DMS114 treated with DMSO at 0.1 percent for 48 hours (cell line): ENCODE results near the gene RAD17.
"Not testable (repeated sequence)": the region's sequence is repeated elsewhere in the genome, so short reads cannot be mapped to it uniquely, and the experiment has no call there.

Experiments
- DNase-seq: peaks from one replicate; lab custom pipeline; 2025; ENCODE audit not compliant: unreplicated experiment; lab: John Stamatoyannopoulos, UW

The RAD17 gene

DNA sequence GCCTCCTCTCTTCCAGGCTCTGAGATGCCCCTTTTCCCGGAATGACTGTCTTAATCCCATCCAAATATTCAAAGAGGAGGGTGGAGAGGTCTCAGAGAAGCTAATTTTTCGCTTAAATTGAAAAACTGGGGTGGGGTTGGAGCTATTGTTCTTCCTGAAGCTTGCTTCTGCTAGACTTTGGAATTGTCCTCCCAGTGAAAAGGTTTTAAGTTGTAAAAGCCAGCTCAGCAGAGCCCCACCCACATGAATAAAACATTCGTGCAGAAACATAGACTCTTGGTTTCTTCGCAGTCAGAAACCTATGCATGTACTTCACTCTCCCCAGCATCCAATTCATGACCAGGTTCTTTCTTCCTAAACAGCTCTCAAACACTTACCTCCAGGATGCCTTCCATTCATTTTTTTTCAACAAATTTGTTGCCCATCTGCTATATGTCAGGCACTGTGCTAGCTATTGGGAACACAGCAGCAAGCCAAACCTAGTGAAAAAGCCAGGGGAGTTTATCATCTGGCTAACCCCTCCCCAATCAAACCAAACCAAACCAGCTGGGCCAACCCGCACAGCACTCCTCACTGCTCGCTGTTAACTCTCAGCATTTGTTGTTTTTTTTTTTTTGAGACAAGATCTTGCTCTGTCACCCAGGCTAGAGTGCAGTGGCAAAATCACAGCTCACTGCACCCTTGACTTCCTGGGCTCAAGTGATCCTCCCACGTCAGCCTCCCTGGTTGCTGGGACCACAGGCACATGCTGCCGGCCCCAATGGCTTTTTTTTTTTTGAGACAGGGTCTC lies 85.0 kb downstream of the RAD17 start:
- DNase-seq = no peak

DNA sequence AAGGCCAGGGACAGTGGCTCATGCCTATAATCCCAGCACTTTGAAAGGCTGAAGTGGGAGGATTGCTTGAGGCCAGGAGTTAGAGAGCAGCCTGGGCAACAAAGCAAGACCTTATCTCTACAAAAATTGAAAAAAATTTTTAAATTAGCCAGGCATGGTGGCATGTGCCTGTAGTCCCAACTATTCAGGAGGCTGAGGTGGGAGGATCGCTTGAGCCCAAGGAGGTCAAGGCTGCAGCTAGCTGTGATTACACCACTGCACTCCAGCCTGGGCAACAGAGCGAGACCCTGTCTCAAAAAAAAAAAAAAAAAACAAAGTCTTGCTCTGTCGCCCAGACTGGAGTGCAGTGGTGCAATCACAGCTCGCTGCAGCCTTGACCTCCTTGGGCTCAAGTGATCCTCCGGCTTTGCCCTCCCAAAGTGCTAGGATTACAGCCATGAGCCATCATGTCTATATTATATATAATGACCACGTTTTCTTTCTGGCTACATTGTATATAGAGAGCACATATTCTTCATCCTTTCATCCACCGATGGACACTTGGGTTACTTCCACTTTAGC lies 85.9 kb downstream of the RAD17 start:
- not testable (repeated sequence) for DNase-seq

DNA sequence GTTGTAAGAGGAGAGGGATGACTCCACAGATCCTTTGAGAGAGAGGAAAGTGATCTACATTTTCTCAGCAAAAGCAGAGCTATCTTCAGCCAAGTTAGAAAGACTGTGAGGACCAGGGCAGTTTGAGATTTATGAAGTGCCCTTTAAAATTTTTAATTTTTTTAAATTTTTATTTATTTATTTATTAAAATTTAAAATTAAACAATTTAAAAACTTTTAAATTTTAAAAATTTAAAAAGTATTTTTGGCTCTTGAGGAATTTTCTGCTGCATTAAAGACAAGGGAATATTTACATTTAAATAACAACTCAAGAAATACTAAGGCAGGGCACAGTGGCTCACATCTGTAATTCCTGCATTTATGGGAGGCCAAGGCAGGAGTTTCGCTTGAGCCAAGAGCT lies 92.6 kb downstream of the RAD17 start:
- DNase-seq = no peak
